ENCODE data around the gene GUK1. TPM values are rescaled to one million over a fixed set of nuclear protein-coding genes. Genes with fewer than 3 reads are reported as not detected.
A peak's percentile ranks its signal among the peaks of the same experiment; 100 is the strongest.

GUK1 gene
- total RNA-seq, 2 experiments from 2014 or later, result 154 to 197 TPM

DNA sequence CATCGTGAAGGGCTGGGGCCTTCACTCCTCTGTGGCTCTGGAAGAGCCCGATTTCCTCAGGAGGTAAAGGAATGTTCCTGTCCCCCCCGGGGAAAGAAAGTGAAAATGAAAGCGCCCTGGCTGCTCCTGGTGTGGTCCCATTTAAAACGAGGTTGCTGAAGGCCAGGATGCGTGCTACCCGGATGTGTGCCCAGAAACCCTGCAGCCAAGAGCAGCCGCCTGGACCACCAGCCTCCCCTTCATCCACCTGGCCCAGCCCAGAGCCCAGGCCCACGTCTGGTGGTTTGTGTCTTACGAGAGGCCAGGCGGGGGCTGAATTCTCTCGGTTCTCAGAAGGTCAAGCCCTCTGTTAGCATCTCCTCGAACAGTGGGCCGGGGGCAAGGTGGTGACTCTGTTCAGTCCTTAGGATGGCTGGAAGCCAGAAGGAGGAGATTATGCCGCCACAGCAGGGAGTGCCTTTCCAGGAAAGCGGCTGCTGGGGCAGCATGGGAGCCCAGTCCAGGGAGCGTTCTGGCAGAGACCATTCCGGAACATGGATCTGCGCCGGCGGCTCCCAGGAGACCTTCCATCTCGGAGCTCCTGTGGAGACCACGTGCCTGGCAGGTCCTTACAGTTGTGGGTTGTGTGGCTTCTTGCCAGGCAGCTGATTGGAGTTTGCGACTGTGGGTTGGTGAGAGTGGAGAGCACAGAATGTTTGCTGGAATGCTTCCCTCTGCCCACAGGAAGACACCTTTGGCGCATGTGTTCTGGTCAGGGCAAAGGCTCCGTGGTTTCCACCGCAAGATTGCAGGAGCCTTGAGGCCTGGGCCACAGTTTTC, 1.4 kb downstream of the GUK1 start:
- CTCF ChIA-PET (ENCODE audit: unreplicated experiment), result interaction anchor here (0.9 kb wide), 1 partner anchor 23 kb away, joined by 3 read pairs; no protein-coding TSS in a partner anchor
- Histone ChIP-seq H3K9me3 (ENCODE audit: low read length) (no peaks in the 10 kb centered on the region), H3K9me2 (ENCODE audit: insufficient read depth, low read length) (no peaks in the 10 kb centered on the region), H4K20me1 (ENCODE audit: insufficient read depth, low read length) (peaks cover 16% of the 10 kb centered on the region; the same call in 1 of the 2 replicates), H3K79me2 (ENCODE audit: insufficient read depth, low read depth, low read length) (peaks cover 47% of the 10 kb centered on the region), H3K4me2 (ENCODE audit: low read length) (peak overlapping the region; percentile 99), H3K4me1 (ENCODE audit: insufficient read depth, low read length, poor library complexity, severe bottlenecking) (peaks cover 68% of the 10 kb centered on the region), H2AFZ (ENCODE audit: low read length) (no peak overlapping the region), H3K36me3 (ENCODE audit: insufficient read depth, low read length) (peaks cover 31% of the 10 kb centered on the region), H3K4me3 (ENCODE audit: low read depth, low read length, poor library complexity, severe bottlenecking) (peak overlapping the region; percentile 92), H3K27ac (ENCODE audit: low read depth, low read length, poor library complexity, severe bottlenecking) (peak overlapping the region; percentile 51)
- intact Hi-C loops (cut with micrococcal nuclease; ENCODE audit: unreplicated experiment), result no loop called here
- TF ChIP-seq EZH2phosphoT487 (IDR thresholded peaks at IDR 0.05; ENCODE audit: borderline replicate concordance, low read depth, low read length), result no peak
- TF ChIP-seq, protein P1, sequence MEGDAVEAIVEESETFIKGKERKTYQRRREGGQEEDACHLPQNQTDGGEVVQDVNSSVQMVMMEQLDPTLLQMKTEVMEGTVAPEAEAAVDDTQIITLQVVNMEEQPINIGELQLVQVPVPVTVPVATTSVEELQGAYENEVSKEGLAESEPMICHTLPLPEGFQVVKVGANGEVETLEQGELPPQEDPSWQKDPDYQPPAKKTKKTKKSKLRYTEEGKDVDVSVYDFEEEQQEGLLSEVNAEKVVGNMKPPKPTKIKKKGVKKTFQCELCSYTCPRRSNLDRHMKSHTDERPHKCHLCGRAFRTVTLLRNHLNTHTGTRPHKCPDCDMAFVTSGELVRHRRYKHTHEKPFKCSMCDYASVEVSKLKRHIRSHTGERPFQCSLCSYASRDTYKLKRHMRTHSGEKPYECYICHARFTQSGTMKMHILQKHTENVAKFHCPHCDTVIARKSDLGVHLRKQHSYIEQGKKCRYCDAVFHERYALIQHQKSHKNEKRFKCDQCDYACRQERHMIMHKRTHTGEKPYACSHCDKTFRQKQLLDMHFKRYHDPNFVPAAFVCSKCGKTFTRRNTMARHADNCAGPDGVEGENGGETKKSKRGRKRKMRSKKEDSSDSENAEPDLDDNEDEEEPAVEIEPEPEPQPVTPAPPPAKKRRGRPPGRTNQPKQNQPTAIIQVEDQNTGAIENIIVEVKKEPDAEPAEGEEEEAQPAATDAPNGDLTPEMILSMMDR (conservative IDR thresholded peaks at IDR 0.05; ENCODE audit: low read length), result no peak
- peak; percentile 46 for DNase-seq (ENCODE audit: low spot score)
- POLR2A ChIA-PET, result interaction anchor here (1.2 kb wide), 1 partner anchor 25 kb away, joined by 5 read pairs; no protein-coding TSS in a partner anchor
- BruUV-seq (replicated peaks), result no TSS peak

DNA sequence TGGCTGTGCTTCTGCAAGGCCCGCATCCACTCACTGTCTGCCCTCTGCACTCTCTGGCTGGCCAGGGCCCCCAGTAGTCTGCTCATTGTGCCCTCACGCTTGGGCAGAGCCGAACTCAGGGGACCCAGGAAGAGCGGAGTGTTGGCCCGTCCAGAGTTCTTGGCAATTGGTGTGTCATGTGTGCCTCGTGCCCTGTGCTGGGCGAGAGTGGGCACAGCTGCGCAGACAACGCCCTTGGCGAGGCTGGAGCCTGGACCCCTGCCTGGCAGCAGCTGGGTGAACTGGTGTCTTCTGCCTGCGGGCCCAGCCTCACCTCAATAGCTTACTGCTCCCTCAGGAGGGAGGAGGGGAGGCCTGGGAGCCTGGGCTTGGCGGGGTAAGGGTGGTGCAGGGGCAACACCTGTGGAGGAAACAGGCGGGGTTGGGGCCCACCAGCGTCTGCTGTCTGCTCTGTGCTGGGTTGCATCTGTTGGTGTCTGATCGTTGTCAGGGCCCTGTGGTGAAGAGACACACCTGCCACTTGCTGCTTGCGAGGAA, 2.1 kb downstream of the GUK1 start:
- Histone ChIP-seq H3K79me2 (ENCODE audit: insufficient read depth, low read depth, low read length) (peaks cover 47% of the 10 kb centered on the region), H3K36me3 (ENCODE audit: insufficient read depth, low read length) (peaks cover 31% of the 10 kb centered on the region), H3K9me3 (ENCODE audit: low read length) (no peaks in the 10 kb centered on the region), H3K27ac (ENCODE audit: low read depth, low read length, poor library complexity, severe bottlenecking) (peak overlapping the region; percentile 51), H2AFZ (ENCODE audit: low read length) (no peak overlapping the region), H3K9me2 (ENCODE audit: insufficient read depth, low read length) (no peaks in the 10 kb centered on the region), H4K20me1 (ENCODE audit: insufficient read depth, low read length) (peaks cover 16% of the 10 kb centered on the region; the same call in 1 of the 2 replicates), H3K4me3 (ENCODE audit: low read depth, low read length, poor library complexity, severe bottlenecking) (peak overlapping the region; percentile 92), H3K4me2 (ENCODE audit: low read length) (peak overlapping the region; percentile 99), H3K4me1 (ENCODE audit: insufficient read depth, low read length, poor library complexity, severe bottlenecking) (peaks cover 60% of the 10 kb centered on the region)
- peak; percentile 66 for DNase-seq (ENCODE audit: low spot score)
- POLR2A ChIA-PET, result interaction anchor here (1.3 kb wide), 1 partner anchor 22 kb away, joined by 8 read pairs; the partner anchor contains the start of gene IBA57
- TF ChIP-seq, protein P1 (conservative IDR thresholded peaks at IDR 0.05; ENCODE audit: low read length), result no peak
- TF ChIP-seq EZH2phosphoT487 (IDR thresholded peaks at IDR 0.05; ENCODE audit: borderline replicate concordance, low read depth, low read length), result no peak
- intact Hi-C loops (cut with micrococcal nuclease; ENCODE audit: unreplicated experiment), result no loop called here
- CTCF ChIA-PET (ENCODE audit: unreplicated experiment), result interaction anchor here (0.5 to 0.9 kb wide), 2 partner anchors 22 to 71 kb away, joined by 3 to 5 read pairs; no protein-coding TSS in a partner anchor
- no TSS peak for BruUV-seq (replicated peaks)
